ENCODE measurements around the gene SLC29A1.

DNA sequence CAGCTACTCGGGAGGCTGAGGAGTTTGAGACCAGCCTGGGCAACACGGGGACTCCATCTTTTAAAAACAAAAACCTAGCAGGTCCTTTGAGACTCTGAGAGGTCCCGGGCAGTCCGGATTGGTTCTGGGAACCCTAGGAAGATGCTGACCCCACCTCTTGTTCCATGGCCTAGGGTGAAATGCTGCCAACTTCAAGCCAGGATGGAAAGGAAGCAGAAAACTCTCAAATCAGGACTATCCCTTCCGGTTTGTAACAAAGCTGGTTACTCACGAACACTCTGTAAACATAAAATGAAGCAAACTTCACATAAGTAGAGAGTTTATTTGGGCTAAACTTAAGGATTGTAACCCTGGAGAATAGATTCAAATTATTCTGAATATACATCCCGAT is 36.8 kb upstream of the SLC29A1 start:
- TF ChIP-seq, protein P1, sequence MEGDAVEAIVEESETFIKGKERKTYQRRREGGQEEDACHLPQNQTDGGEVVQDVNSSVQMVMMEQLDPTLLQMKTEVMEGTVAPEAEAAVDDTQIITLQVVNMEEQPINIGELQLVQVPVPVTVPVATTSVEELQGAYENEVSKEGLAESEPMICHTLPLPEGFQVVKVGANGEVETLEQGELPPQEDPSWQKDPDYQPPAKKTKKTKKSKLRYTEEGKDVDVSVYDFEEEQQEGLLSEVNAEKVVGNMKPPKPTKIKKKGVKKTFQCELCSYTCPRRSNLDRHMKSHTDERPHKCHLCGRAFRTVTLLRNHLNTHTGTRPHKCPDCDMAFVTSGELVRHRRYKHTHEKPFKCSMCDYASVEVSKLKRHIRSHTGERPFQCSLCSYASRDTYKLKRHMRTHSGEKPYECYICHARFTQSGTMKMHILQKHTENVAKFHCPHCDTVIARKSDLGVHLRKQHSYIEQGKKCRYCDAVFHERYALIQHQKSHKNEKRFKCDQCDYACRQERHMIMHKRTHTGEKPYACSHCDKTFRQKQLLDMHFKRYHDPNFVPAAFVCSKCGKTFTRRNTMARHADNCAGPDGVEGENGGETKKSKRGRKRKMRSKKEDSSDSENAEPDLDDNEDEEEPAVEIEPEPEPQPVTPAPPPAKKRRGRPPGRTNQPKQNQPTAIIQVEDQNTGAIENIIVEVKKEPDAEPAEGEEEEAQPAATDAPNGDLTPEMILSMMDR (IDR thresholded peaks at IDR 0.05; ENCODE audit: insufficient read depth, low read length) = no peak
- TF ChIP-seq POLR2AphosphoS5 (IDR thresholded peaks at IDR 0.05; ENCODE audit: low read depth) (no peak), GABPA (IDR thresholded peaks at IDR 0.05; ENCODE audit: low read depth) (no peak)
- TF ChIP-seq, protein P2, sequence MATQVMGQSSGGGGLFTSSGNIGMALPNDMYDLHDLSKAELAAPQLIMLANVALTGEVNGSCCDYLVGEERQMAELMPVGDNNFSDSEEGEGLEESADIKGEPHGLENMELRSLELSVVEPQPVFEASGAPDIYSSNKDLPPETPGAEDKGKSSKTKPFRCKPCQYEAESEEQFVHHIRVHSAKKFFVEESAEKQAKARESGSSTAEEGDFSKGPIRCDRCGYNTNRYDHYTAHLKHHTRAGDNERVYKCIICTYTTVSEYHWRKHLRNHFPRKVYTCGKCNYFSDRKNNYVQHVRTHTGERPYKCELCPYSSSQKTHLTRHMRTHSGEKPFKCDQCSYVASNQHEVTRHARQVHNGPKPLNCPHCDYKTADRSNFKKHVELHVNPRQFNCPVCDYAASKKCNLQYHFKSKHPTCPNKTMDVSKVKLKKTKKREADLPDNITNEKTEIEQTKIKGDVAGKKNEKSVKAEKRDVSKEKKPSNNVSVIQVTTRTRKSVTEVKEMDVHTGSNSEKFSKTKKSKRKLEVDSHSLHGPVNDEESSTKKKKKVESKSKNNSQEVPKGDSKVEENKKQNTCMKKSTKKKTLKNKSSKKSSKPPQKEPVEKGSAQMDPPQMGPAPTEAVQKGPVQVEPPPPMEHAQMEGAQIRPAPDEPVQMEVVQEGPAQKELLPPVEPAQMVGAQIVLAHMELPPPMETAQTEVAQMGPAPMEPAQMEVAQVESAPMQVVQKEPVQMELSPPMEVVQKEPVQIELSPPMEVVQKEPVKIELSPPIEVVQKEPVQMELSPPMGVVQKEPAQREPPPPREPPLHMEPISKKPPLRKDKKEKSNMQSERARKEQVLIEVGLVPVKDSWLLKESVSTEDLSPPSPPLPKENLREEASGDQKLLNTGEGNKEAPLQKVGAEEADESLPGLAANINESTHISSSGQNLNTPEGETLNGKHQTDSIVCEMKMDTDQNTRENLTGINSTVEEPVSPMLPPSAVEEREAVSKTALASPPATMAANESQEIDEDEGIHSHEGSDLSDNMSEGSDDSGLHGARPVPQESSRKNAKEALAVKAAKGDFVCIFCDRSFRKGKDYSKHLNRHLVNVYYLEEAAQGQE (IDR thresholded peaks at IDR 0.05; ENCODE audit: insufficient replicate concordance, low read depth) = no peak

Data from HL-60 (cell line).